ENCODE results near the gene MAMSTR.
"Not testable (repeated sequence)": the region's sequence is repeated elsewhere in the genome, so short reads cannot be mapped to it uniquely, and the experiment has no call there.

MAMSTR gene, protein sequence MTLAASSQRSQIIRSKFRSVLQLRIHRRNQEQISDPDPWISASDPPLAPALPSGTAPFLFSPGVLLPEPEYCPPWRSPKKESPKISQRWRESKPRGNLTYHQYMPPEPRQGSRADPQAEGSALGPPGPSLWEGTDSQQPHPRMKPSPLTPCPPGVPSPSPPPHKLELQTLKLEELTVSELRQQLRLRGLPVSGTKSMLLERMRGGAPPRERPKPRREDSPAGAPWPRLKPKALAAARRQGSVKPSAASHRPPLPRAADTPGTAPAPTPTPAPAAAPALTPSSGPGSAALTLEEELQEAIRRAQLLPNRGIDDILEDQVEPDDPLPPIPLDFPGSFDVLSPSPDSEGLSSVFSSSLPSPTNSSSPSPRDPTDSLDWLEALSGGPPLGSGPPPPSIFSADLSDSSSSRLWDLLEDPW

GRCh38 chr19:48719263-48720171, at the start of gene MAMSTR:
Gene MAMSTR, minus strand, starts transcription at chr19:48719725. Its CDS starts 694 bp downstream, at chr19:48719031.
- DNase-seq (ENCODE audit: low spot score): no peak

- no peak for DNase-seq (ENCODE audit: low spot score)
These were observed 49.6 kb upstream of the MAMSTR start for GRCh38 chr19:48768994-48769713.

- not testable (repeated sequence) for DNase-seq (ENCODE audit: low spot score)
These were observed 48.7 kb upstream of the MAMSTR start for GRCh38 chr19:48768171-48768753.

- not testable (repeated sequence) for DNase-seq (ENCODE audit: low spot score)
These were observed 46.3 kb upstream of the MAMSTR start for GRCh38 chr19:48765816-48766215.

DNA sequence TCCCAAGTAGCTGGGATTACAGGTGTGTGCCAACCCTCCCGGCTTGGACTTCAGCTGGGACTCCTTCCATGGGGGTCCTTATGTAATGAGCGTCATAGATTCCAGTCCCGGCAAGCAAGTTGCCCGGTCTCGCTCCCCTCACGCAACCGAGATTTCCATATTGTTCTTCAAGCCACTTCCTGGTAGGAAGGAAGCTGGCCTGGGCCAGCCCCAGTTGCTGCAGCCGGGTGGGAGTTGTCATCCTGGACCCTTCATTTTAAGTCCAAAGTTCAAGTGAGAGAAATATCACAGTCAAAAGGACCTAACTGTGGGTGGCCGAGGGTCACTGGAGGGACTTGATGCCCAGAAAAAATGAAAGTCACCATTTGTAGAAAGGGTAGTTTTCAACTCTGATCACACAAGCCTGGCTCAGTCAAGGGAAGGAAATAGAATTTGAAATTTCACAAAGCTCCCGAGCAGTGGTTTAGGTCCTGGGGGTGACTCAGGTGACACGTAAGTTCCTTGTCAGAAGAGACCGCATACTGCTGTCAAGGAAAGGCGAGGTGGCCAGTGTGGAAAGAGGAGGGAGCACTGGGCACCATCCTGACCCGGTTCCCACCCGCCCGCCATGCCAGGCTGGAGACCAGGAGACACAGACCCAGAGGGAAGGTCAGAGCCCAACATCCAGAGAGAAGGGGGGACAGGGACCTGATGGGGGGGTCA, 41.1 kb upstream of the MAMSTR start:
- no peak for DNase-seq (ENCODE audit: low spot score)

DNA sequence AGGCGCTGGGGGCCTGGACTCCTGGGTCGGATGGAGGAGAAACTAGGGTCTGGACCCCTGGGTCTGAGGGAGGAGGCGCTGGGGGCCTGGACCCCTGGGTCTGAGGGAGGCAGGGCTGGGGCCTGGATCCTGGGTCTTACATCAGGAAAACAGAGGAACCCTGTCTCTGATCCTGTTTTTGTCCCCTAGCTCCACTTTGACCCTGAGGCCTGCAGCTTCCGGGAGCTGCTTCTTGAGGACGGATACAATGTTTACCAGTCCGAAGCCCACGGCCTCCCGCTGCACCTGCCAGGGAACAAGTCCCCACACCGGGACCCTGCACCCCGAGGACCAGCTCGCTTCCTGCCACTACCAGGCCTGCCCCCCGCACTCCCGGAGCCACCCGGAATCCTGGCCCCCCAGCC, 38.2 kb upstream of the MAMSTR start:
- no peak for DNase-seq (ENCODE audit: low spot score)

GRCh38 chr19:48757089-48757675, 37.7 kb upstream of the MAMSTR start:
- DNase-seq (ENCODE audit: low spot score): no peak

GRCh38 chr19:48756686-48757085, 37.2 kb upstream of the MAMSTR start:
- DNase-seq (ENCODE audit: low spot score): no peak

DNA sequence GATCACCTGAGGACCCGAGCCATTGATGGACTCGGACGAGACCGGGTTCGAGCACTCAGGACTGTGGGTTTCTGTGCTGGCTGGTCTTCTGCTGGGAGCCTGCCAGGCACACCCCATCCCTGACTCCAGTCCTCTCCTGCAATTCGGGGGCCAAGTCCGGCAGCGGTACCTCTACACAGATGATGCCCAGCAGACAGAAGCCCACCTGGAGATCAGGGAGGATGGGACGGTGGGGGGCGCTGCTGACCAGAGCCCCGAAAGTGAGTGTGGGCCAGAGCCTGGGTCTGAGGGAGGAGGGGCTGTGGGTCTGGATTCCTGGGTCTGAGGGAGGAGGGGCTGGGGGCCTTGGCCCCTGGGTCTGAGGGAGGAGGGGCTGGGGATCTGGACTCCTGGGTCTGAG, 36.7 kb upstream of the MAMSTR start:
- no peak for DNase-seq (ENCODE audit: low spot score)

DNA sequence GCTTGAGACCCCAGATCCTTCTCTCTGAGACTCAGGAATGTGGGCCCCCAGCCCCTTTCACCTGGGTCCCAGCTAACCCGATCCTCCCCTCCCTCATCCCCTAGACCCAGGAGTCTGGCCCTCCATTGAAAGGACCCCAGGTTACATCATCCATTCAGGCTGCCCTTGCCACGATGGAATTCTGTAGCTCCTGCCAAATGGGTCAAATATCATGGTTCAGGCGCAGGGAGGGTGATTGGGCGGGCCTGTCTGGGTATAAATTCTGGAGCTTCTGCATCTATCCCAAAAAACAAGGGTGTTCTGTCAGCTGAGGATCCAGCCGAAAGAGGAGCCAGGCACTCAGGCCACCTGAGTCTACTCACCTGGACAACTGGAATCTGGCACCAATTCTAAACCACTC, 36.3 kb upstream of the MAMSTR start:
- DNase-seq (ENCODE audit: low spot score): no peak

GRCh38 chr19:48755084-48755641, 35.6 kb upstream of the MAMSTR start, which contains the start of gene FGF21:
Gene FGF21, plus strand, starts transcription at chr19:48755524. Its CDS starts 713 bp downstream, at chr19:48756237.
- DNase-seq (ENCODE audit: low spot score): no peak

GRCh38 chr19:48752496-48753365, 33.2 kb upstream of the MAMSTR start, which contains the start of gene FUT1:
Gene FUT1, minus strand, starts transcription at chr19:48752641. Its CDS starts 1,360 bp downstream, at chr19:48751281.
- DNase-seq (ENCODE audit: low spot score): peak; percentile 14

DNA sequence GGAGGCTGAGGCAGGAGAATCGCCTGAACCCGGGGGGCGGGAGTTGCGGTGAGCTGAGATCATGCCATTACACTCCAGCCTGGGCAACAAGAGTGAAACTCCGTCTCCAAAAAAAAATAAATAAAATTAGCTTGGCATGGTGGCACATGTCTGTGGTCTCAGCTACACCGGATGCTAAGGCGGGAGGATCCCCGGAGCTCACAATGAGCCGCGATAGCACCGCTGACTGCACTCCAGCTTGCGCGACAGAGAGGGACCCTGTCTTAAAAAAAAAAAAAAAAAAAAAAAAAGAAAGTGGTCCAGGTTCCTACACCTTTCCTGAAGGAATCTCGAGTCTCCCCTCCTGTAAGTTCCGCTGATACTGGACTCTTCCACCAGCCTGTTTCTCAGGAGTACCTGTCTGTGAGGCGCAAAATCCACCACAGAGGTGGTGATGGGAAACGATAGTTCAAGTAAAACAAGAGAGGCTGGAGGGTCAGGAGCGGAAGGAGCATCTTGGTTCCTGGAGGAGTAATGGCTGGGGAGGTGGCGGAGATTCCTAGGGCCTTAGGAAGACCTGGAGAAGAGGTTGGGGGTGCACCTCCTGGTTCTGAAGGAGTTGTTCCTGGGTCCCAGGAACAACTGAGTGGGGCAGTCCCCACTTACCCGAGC, 32.4 kb upstream of the MAMSTR start:
- DNase-seq (ENCODE audit: low spot score): no peak

DNA sequence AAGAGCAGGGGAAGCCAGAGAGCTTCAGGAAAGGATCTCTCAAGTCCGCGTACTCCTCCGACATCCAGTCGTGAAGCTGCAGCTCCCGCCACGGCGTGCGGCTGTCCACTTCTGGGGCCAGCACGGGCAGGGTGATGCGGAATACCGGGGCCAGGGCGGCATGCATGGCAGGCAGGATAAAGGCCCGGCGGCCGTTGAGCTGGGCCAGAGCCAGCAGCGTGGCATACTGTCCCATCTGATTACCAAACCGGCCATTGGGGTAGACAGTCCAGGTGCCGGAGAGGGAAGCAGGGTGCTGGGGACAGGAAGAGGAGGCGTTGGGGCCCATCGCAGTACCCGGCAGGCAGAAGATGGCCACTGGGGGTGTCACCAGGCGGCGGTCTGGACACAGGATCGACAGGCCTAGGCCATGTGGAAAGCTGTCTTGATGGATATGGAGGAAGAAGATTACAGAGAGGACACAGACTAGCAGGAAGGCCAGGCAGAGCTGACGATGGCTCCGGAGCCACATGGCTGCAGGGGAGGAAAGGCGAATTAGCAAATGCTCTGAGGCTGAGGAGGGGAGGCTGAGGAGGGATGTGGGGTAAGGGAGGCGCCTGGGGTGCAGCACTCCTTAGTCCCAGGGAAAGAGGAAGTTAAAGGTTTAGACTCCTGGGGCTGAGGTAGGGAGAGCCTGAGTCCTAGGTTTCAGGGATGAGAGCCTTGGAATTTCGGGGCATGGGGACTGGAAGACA, 31.4 kb upstream of the MAMSTR start:
- DNase-seq (ENCODE audit: low spot score): no peak

- DNase-seq (ENCODE audit: low spot score): no peak
These were observed 30.8 kb upstream of the MAMSTR start for GRCh38 chr19:48750351-48750750.

DNA sequence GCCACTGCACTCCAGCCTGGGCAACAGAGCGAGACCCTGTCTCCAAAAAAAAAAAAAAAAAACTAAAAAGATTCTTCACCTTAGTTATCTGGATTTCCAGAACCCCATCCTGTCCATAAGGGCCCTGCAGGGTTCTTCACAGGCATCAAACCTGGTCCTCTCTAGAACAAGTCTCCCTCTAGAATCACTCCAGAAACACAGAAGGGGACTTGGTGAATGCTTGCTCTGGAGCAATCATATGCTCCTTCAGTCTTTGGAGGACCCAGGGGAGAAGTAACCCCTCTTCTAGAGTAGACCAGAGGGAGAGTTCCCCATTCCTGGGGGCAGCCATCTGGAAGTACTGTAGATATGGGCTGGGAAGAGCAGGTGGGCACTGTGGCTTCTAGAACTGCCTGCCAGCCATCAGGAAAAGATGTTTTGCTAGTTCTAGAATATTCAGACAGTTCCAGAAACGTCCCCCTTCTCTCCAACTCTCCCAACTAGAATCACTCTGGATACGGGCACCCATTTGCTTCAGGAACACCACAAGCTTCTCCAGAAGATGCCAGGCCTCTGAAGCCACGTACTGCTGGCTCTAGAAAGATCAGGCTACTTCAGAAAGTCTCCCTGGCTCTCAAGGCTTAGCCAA, 30.2 kb upstream of the MAMSTR start:
- no peak for DNase-seq (ENCODE audit: low spot score)

- DNase-seq (ENCODE audit: low spot score): peak; percentile 52
These were observed 27.4 kb upstream of the MAMSTR start, which contains the start of gene IZUMO1 for GRCh38 chr19:48746738-48747575. Gene IZUMO1, minus strand, starts transcription at chr19:48746909. Its CDS starts 1,050 bp downstream, at chr19:48745859.
